Parathyroid adenoma (tissue), 2 donors: ENCODE measurements around the gene ABCC9.
"Not testable (repeated sequence)": the region's sequence is repeated elsewhere in the genome, so short reads cannot be mapped to it uniquely, and the experiment has no call there.

Experiments used
- H2AFZ ChIP-seq: fragments of 300-600 bp; sonication (generic); one replicate; pipeline ENCODE4 v1.7.0; 2017; ENCODE audit warnings: antibody characterized with exemption, mild to moderate bottlenecking
- H3K27ac ChIP-seq: fragments of 300-600 bp; sonication (generic); one replicate; pipeline ENCODE4 v1.7.0; 2017
- H3K27me3 ChIP-seq: fragments of 300-600 bp; sonication (generic); one replicate; pipeline ENCODE4 v1.7.0; 2017; ENCODE audit warnings: low read length; ENCODE audit not compliant: control insufficient read depth, insufficient read depth
- H3K36me3 ChIP-seq: fragments of 300-600 bp; sonication (generic); one replicate; pipeline ENCODE4 v1.7.0; 2017; ENCODE audit warnings: low read length; ENCODE audit not compliant: control insufficient read depth, insufficient read depth
- H3K4me1 ChIP-seq: fragments of 300-600 bp; sonication (generic); one replicate; pipeline ENCODE4 v1.7.0; 2017; ENCODE audit warnings: control low read depth
- H3K4me2 ChIP-seq: fragments of 300-600 bp; sonication (generic); one replicate; pipeline ENCODE4 v1.7.0; 2017; ENCODE audit warnings: low read length
- H3K4me3 ChIP-seq: fragments of 300-600 bp; sonication (generic); one replicate; pipeline ENCODE4 v1.7.0; 2017; ENCODE audit warnings: low read depth, low read length
- H3K79me2 ChIP-seq: fragments of 300-600 bp; sonication (generic); one replicate; pipeline ENCODE4 v1.7.0; 2017; ENCODE audit warnings: control low read depth
- H3K9ac ChIP-seq: fragments of 300-600 bp; sonication (generic); one replicate; pipeline ENCODE4 v1.7.0; 2017; ENCODE audit warnings: mild to moderate bottlenecking
- H3K9me3 ChIP-seq: fragments of 300-600 bp; sonication (generic); one replicate; pipeline ENCODE4 v1.7.0; 2017; ENCODE audit warnings: low read length; ENCODE audit not compliant: control insufficient read depth
- TF ChIP-seq, protein P1 (sequence below): fragments of 300-600 bp; sonication (generic); IDR thresholded peaks from one replicate; pipeline ENCODE4 v1.7.0; 2017; ENCODE audit warnings: antibody characterized with exemption, mild to moderate bottlenecking
- donor health status: primary hyperparathyroidism.

Gene ABCC9

DNA sequence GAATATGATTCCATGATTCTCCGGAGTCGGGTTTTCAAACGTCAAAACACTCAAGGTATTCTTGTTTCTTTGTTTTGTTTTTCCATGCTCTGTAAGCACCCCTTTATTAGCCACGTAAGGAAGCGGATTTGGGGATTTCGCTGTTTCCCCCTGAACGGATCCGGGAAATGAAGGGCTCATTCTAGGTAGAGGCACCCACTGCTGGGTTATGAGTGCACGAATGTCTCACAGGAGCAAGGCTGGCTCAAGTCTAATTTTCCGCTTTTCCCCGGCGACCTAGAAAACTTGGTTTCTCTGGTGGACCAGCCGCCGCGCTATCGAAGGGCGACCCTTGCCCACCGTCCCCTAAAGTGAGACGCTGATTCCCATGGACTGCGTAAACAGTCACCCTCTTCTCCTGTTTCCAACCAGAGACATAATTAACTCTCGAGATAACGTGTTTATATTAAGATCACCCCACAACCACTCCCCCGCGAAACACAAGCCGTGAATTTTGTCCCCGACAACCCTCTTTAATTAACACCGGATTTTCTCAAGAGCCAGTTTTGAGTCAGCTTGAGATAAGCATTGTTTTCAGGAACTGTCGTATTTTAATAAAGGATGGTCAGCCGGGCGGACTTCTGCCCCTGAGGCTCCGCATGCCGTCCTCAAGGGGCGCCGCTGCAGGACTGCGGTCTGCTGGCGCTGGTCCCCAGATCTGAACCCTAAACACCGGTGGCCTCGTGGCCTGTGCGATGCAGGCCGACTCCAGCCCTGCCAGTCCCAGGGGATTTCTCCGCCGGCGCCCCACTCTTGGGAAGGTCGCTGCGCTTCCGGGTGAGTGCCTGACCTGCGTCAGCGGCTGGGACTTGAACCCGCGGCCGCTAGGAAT is 515 bp upstream of the ABCC9 start:
- peak overlapping the region; percentile 54 for H2AFZ ChIP-seq
- peaks cover 3% of the 10 kb centered on the region for H3K27me3 ChIP-seq
- peak overlapping the region; percentile 5 for H3K27ac ChIP-seq
- H3K4me1 ChIP-seq = no peaks in the 10 kb centered on the region
- H3K4me2 ChIP-seq = peak overlapping the region; percentile 65
- H3K9ac ChIP-seq = no peak overlapping the region
- TF ChIP-seq, protein P1, sequence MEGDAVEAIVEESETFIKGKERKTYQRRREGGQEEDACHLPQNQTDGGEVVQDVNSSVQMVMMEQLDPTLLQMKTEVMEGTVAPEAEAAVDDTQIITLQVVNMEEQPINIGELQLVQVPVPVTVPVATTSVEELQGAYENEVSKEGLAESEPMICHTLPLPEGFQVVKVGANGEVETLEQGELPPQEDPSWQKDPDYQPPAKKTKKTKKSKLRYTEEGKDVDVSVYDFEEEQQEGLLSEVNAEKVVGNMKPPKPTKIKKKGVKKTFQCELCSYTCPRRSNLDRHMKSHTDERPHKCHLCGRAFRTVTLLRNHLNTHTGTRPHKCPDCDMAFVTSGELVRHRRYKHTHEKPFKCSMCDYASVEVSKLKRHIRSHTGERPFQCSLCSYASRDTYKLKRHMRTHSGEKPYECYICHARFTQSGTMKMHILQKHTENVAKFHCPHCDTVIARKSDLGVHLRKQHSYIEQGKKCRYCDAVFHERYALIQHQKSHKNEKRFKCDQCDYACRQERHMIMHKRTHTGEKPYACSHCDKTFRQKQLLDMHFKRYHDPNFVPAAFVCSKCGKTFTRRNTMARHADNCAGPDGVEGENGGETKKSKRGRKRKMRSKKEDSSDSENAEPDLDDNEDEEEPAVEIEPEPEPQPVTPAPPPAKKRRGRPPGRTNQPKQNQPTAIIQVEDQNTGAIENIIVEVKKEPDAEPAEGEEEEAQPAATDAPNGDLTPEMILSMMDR = no peak
- H3K79me2 ChIP-seq = no peaks in the 10 kb centered on the region
- H3K9me3 ChIP-seq = no peaks in the 10 kb centered on the region
- H3K36me3 ChIP-seq = no peaks in the 10 kb centered on the region
- H3K4me3 ChIP-seq = peak overlapping the region; percentile 50

DNA sequence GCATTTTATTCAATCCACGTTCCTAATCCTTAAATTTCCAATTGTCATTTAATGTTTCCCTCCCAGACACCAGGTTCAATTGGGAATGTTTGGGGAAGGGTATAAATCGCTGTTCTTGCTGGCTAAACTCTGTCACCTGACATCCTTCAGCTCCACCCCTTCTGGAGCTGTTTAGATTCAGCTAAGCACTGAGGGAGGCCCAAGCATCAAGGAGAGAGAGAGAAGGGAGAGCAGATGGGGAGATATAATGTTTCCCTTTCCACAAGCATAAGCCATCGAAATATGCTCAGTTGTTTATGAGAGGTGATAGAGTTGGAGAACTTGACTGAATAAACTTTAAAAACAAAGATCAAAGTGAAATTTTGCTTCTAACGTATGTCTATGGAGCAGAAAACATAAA is 1.8 kb downstream of the ABCC9 start:
- Histone ChIP-seq H3K4me2 (no peak overlapping the region), H3K79me2 (no peaks in the 10 kb centered on the region), H3K9ac (no peak overlapping the region), H3K36me3 (no peaks in the 10 kb centered on the region), H3K27me3 (peaks cover 3% of the 10 kb centered on the region), H3K4me1 (no peaks in the 10 kb centered on the region), H2AFZ (no peak overlapping the region), H3K27ac (no peak overlapping the region), H3K9me3 (no peaks in the 10 kb centered on the region), H3K4me3 (no peak overlapping the region)
- TF ChIP-seq, protein P1 = no peak

DNA sequence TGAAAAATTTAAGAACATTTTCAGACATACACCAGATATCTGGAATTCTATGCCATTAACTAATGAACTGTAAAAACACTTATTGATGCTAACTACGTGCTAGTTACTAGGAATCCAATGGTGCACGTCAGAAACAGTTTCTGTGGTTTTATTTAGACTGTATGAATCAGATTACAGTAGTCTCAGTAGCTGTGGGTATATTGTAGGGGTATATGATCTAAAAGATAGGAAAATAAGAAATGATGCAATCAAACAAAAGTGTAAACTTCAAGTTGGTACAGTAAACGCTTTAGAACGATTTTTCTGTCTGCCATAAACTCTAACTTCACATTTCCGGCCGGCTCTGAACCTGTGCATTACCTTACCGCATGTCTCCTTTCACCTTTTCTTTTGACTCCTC is 2.3 kb downstream of the ABCC9 start:
- no peaks in the 10 kb centered on the region for H3K79me2 ChIP-seq
- no peak overlapping the region for H3K4me2 ChIP-seq
- TF ChIP-seq, protein P1 = no peak
- no peak overlapping the region for H3K27ac ChIP-seq
- H3K27me3 ChIP-seq = peaks cover 3% of the 10 kb centered on the region
- no peaks in the 10 kb centered on the region for H3K4me1 ChIP-seq
- H3K4me3 ChIP-seq = no peak overlapping the region
- no peaks in the 10 kb centered on the region for H3K36me3 ChIP-seq
- no peak overlapping the region for H2AFZ ChIP-seq
- no peak overlapping the region for H3K9ac ChIP-seq
- no peaks in the 10 kb centered on the region for H3K9me3 ChIP-seq

DNA sequence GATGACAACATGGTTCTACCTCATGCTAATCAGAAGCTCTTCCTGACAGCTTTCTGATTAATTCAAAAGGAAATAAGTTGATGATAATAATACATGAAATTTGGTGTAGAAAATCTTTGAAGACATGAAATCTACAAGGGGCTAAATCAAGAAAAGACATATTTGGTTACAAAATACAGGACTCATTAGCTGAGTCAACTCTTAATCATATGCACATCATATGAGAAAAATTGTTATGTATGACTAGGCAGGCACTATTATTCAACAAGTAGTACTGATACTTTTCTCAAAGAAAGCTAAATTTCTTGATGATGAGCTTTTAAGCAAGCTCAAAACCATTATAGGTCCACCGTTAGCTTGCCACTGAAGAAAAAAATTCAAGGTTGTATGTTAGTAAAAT is 7.1 kb downstream of the ABCC9 start:
- Histone ChIP-seq H3K36me3 (no peaks in the 10 kb centered on the region), H2AFZ (no peak overlapping the region), H3K27ac (no peak overlapping the region), H3K4me1 (no peaks in the 10 kb centered on the region), H3K9me3 (no peaks in the 10 kb centered on the region), H3K79me2 (no peaks in the 10 kb centered on the region), H3K9ac (no peak overlapping the region), H3K4me3 (no peak overlapping the region), H3K4me2 (no peak overlapping the region), H3K27me3 (no peaks in the 10 kb centered on the region)
- TF ChIP-seq, protein P1 = no peak

DNA sequence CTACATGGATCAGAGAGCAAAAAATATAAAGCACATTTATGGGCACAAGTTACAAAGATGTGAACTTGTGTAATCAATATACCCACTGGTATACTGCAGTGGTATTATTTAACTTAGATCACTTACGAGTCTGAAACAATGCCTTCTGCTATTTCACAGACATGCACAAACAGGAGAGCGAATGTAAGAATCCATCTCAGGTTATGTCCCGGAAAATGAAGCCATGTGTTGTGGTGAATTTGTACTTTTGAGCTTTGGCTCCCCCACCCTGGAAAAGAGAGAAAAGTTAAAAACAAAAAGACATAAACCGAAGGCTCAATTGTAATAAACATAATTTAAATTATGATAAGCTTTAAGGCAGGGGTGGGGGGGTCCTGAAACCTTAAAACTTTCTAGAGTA is 7.6 kb downstream of the ABCC9 start:
- H3K4me2 ChIP-seq = no peak overlapping the region
- H3K4me3 ChIP-seq = no peak overlapping the region
- H3K79me2 ChIP-seq = no peaks in the 10 kb centered on the region
- H3K4me1 ChIP-seq = no peaks in the 10 kb centered on the region
- no peaks in the 10 kb centered on the region for H3K36me3 ChIP-seq
- no peak overlapping the region for H2AFZ ChIP-seq
- H3K27ac ChIP-seq = no peak overlapping the region
- no peaks in the 10 kb centered on the region for H3K27me3 ChIP-seq
- H3K9me3 ChIP-seq = no peaks in the 10 kb centered on the region
- TF ChIP-seq, protein P1 = no peak
- no peak overlapping the region for H3K9ac ChIP-seq

DNA sequence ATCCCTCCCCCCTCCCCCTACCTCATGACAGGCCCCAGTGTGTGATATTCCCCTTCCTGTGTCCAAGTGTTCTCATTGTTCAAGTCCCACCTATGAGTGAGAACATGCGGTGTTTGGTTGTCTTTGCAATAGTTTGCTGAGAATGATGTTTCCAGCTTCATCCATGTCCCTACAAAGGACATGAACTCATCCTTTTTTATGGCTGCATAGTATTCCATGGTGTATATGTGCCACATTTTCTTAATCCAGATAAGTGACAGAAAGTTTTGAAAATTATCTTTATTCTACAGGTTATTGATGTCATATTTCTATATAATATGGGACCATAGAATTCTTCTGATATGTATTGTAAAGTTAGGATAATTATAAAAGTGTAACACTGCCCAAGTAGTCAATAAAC is 11.3 kb downstream of the ABCC9 start:
- not testable (repeated sequence) for H3K36me3 ChIP-seq, H3K27me3 ChIP-seq, H3K4me3 ChIP-seq, H2AFZ ChIP-seq, H3K9me3 ChIP-seq, H3K27ac ChIP-seq, H3K79me2 ChIP-seq, H3K4me2 ChIP-seq, H3K9ac ChIP-seq, H3K4me1 ChIP-seq
